ENCODE data around the gene KASH5.
"Not testable (repeated sequence)": the region's sequence is repeated elsewhere in the genome, so short reads cannot be mapped to it uniquely, and the experiment has no call there.

Gene KASH5

DNA sequence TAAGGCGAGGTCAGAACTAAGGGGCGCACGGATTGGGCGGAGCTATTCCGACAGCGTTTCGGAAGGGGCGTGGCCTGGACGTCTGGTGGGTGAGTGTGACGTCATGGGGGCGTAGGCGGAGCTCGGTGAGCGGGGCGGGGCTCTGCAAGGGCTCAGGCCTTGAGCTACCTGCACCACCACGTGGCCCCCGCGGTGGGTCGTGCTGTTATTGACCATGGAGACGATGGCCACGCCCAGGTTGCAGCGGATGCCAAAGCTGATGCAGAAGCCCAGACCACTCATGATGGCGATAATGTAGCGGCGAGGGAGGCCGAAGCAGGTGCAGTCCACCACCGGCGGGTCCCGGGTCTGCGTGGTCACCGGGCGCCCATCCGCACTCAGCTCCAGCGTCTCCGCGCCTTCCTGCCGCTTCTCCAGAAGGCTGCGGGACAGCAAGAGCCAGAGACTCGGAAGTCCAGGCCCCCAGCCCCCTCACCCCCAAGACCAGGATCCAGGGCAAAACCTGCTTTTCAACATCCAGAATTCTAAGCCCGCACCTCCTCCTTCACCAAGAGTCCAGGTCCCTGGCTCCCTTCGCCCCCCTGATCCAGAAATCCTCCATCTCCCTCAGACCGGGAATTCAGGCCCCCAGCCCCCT, 48.5 kb downstream of the KASH5 start:
- peak in 1 of 2 donors; percentile 24 for DNase-seq (ENCODE audit: low read depth in 2 of 2, low spot score in 1 of 2)

DNA sequence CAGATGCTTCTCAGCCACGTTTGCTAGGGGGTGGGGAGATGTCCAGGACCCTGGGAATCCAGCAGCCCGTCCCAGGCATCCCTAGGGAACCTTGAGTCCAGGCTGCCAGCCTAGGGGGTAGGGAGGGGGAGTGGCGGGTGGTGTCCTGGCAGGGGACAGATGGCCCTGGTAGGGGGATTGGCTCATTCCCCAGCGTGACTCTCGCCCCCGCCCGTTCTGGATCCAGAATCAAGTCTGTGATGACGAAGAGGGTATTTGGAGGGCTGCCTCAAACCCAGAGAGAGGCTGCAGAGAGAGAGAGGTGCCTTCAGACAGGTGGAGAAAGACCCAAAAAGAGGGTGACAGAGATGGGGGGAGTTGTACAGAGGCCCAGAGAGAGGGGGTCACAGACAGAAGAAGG, 49.2 kb downstream of the KASH5 start:
- DNase-seq (ENCODE audit: low read depth in 2 of 2, low spot score in 1 of 2), result no peak

DNA sequence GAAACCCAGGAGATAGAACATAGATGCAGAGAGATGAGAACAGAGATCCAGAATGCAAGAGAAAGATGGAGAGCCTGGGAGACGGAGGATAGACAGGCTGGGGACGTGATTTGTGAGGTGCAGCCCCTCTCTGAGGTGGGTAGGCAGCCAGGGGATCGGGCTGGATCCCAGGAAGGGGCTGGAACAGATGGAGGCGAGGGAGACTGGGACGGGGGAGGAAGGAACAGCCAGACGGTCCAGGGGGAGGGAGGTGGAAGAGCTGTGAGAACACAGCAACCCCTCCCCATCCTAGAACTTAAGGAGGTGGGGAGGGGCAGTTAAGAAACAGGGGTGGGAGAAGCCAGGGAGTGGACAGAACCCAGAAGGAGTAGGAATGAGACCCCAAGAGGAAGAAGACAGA, 50.2 kb downstream of the KASH5 start:
- DNase-seq (ENCODE audit: low read depth in 2 of 2, low spot score in 1 of 2), result no peak

DNA sequence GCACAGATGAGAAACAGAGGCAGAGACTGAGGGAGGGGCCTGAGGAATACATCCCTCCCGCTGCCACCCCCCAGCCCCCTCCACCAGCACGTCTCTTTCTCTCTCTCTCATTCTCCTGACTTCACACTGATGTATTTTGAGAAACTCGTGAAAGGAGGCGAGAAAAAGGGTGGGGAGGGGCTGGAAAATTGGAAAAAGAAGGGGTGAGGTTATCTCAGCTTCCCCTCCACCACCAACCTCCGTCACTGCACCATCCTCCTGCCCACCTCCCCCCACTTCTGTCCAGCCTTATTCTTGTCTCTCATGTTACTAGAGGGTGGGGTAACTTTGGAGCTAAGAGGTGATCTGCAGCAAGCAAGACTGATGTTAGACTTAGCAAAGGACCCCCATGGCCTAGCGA, 51.8 kb downstream of the KASH5 start:
- DNase-seq (ENCODE audit: low read depth in 2 of 2, low spot score in 1 of 2), result no peak

DNA sequence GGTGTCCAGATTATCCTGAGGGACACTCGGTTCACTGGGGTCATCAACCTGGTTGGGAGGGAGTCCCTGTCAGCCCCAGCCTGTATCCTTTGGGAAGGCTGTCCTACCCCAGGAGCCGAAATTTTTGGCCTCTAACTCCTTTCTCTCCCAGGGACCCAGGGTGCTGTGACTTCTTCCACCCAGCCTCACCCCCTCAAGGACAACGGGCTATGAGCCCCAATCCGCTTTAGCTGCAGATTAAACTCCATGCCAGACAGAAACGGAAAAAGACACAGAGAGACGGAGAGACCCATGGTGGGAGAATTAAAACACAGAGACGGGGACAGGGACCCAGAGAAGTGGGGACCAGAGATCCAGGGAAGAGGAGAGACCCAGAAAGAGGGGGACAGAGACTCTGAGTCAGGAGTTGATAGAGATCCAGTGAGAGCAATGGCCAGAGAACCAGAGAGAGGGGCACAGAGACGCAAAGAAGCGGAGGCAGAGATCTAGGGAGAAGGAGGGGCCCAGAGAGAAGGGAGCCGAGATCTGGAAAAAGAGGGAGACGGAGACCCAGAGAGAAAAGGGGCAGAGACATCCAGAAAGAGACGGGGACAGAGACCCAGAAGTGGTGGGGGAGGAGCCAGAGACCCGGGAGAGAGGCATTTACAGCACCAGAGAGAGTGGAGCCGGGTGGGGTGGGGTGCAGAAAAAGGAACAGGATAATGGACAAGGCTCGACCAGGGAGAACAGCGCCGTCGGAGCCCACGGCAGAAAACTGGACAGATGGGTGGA, 52.6 kb downstream of the KASH5 start:
- DNase-seq (ENCODE audit: low read depth in 2 of 2, low spot score in 1 of 2), result no peak

DNA sequence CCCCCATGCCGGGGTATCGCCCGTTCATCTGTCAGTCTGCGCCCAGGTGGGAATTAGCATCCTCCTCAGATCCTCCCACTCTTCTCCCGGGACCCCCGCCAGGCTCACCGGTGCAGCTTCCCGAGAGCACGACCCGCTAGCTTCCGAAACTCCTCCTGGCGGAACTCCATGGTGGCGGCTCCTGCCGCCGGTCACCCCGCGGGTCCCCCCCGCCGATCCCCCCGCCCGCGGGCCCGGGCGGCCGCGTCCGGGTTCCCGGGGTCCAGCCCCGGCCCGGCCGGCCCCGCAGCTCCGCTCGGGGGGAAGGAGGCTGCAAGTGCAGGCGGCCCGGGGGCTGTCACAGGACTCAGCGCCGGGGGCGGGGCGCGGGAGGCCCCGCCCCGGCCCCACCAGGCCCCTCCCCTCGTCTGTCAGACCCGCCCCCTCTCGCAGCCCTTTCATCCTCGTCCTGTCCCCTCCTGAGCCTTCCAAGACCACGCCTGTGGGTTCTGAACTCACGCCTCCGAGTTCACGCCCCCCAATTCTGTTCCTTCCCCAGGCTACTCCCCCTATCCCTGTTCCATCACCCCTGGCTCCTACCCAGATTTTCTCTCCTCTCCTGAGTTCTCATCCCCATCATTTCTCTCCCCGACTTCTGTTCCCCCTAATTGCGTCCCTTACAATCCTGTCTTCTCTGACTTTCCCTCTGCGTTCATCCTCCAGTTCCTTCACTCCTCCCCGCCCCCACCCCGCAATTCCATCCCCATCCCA, 53.3 kb downstream of the KASH5 start, which contains the start of gene SLC17A7:
SLC17A7 (minus strand) TSS at position 318 of the 750 bp plus-strand sequence; CDS start at position 170, 148 bp downstream.
- DNase-seq (ENCODE audit: low read depth in 2 of 2, low spot score in 1 of 2), result no peak

DNA sequence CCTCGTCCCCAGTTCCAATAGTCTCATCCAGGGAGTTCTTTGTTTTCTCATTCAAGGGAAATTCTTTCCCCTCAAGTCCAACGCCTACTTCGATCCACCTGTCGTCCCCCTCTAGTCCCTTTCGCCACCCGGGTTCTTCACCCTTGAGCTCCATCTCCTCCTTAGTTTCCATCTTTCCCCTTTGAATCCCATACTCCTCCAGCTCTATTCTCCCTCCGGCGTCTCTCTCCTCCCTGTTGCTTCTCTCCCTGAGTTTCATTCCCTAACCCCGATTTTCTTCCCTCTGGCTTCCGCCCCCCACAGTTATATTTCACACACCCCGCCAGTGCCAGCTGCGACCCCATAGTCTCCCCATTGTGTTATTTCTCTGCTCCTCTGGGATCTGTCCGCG, 53.9 kb downstream of the KASH5 start:
- no peak for DNase-seq (ENCODE audit: low read depth in 2 of 2, low spot score in 1 of 2)

DNA sequence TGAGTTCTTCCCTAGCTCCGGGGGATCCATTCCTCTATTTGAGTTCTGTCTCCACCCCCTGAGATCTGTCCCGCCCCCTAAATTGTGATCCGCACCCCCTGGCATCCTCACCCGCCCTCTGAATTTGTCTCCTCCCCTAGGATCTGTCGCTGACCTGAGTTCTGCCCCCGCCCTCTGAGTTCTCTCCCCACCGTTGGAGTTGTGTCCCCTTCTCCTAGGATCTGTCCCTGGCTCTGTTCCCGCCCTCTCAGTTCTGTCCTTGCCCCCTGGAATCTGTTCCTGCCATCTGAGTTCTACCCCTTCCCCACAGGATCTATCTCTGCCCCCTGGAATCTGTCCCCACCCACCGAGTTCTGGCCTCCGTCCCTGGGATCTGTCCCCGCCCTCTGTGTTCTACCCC, 54.3 kb downstream of the KASH5 start:
- no peak for DNase-seq (ENCODE audit: low read depth in 2 of 2, low spot score in 1 of 2)

DNA sequence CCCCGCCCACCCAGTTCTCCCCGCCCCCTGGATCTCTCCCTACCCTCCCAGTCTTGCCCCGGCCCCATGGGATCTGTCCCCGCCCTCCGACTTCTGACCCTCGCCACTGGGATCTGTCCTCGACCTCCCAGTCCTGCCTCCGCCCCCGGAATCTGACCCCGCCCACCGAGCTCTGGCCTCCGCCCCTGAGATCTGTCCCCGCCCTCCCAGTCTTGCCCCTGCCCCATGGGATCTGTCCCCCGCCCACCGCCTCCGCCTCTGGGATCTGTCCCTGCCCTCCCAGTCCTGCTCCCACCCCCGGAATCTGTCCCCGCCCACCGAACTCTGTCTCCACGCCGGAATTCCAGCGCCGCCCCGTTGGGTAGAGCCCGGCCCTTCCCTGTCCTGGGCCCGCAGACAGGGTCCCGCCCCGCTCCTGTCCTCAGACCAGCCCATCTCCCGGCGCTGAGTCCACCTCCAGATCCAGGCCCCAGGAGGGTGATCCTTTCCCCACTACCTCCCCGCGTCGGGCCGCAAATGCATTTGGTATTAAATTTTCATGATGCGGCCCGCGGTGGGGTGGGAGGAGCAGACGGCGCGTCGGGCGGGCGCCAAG, 54.8 kb downstream of the KASH5 start:
- DNase-seq (ENCODE audit: low read depth in 2 of 2, low spot score in 1 of 2), result no peak

DNA sequence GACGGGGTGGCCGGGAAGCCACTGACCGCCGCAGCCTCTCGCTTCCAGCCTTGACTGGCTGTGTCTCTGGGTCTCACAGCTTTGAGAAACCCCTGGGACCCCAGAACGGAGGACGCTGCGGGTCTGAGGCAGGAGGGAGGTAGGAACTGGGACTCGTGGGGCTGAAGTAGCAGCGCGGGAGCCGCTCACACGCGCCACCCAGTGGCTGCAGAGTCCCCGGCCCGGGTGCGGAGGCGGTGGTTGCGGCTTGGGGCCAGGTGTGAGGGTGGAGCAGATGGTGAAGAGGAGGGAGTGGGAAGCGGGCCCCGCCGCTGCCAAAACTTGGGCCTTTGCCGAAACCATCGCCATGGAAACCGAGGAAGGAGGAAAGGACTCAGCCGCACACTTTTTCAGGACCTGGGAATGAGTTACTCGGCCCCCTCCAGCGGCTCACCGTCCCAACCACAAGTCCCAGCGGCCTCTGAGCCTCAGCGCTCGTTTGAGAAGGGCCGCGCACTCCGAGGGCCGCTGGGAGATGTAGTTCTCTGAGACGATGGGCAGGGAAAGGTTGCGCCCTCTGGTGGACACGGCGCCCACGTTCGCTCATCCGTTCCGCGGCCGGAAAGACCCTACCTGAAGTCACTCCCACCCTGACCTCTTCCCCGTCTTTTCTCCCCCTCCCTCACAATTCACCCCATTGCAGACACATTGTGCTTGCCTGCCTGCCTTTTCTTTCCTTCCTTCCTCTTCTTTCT, 55.5 kb downstream of the KASH5 start:
- peak; percentile 84 to 86 for DNase-seq (ENCODE audit: low read depth in 2 of 2, low spot score in 1 of 2)

DNA sequence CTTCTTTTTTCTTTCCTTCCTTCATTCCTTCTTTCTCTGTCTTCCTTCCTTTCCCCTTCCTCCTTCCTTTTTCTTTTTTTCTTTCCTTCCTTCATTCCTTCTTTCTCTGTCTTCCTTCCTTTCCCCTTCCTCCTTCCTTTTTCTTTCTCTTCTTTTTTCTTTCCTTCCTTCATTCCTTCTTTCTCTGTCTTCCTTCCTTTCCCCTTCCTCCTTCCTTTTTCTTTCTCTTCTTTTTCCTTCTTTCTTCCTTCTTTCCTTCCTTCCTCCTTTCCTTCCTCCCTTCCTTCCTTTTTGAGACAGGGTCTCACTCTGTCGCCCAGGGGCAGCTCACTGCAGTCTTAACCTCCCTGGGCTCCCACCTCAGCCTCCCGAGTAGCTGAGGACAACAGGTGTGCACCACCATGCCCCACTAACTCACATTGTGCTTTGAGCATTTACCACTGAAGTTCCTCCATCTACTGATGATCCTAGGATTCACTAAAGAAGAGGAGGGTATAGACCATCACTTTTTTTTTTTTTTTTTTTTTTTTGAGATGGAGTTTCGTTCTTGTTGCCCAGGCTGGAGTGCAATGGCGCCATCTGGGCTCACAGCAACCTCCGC, 56.2 kb downstream of the KASH5 start:
- DNase-seq (ENCODE audit: low read depth in 2 of 2, low spot score in 1 of 2), result not testable (repeated sequence)

DNA sequence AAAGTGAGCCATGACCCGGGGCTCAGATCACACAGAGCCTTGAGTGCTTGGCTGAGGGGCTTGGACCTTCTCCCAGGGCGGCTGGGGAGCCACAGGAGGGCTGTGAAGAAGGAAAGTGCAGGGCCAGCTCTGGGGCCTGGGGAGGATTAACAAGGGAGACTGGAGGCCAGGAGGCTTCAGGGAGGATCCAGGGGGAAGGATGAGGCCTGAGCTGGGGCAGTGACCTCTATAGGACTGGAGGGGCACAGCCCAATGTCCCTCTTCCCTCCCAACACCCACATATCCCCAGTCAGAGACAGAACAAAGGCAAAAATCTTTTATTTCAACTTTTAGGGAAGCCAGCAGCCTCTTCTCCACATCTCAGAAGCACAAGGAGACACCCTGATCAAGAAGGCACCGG, 57.9 kb downstream of the KASH5 start:
- DNase-seq (ENCODE audit: low read depth in 2 of 2, low spot score in 1 of 2), result no peak

DNA sequence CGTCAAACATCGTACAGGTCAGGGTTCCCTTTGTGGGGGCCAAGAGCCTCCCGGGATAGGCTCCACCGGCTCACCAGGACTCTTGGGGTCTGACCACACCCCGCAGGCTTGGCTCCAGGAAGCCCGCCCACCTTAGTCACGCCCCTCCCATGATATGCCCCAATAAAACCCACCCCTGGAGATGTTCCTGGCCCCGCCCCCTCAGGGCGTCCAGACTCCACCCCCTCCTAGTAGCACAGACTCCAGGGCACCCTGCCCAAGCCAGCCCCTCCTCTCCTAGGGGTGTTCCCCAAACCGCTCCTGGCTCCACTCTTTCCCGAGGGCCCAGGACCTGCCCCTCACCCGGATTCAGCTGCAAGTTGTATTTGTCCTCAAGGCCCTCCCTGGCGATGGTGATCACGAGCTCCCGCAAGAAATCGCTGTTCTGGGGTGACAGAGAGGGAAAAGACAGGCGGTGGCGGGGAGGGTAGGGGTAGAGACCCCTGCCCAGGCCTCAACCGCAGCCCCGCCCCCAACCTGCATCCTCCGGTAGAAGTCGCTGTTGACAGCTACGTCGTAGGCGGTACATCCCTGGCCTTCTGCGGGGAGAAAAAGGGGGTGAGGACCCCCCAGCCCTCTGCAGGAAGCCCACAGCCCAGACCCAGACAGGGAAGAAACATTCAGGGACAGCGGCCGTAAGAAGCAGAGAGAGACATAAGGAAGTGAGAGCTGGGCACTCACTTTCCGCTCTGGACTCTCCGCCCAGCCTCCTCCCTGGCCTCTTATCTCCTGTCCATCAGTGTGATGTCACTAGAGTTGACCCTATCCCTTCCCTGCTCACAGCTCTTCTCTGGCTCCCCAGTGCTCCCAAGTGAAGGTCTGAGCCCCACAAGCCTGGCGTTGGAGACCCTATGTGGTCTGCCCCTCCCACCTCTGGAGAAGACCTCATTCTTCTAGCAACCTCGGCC, 59.7 kb downstream of the KASH5 start:
- DNase-seq (ENCODE audit: low read depth in 2 of 2, low spot score in 1 of 2), result no peak

DNA sequence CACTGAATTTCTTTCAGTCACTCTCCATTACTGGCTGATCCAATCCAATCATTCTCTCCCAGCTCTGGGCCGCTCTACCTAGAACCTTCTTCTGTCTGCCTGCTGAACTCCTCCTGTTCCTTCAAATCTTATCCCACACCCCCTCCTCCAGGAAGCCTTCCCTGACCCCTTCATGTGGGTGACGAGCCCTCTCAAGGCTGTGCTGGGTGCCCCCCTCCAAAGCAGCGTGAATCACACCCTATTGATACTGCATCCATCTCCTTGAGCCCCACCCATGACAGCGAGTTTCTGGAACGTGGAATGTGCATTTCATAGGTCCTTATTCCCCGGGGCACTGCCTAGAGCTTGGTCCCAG, 60.4 kb downstream of the KASH5 start:
- DNase-seq (ENCODE audit: low read depth in 2 of 2, low spot score in 1 of 2), result no peak

DNA sequence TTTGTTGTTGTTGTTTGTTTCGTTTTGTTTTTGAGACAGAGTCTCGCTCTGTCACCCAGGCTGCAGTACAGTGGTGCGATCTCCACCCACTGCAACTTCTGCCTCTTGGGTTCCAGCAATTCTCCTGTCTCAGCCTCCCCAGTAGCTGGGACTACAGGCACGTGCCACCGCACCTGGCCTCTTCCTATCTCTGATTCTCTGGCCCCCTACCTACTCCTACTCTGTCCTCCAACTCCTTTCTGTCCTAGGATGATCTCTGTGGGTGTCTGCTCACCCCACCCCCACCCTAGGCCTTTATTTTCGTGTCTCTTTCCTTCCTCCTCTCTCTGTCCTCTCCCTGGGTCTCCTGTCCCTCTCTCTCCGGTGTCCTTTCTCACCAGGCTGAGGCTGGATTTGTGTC, 62.4 kb downstream of the KASH5 start:
- DNase-seq (ENCODE audit: low read depth in 2 of 2, low spot score in 1 of 2), result no peak

DNA sequence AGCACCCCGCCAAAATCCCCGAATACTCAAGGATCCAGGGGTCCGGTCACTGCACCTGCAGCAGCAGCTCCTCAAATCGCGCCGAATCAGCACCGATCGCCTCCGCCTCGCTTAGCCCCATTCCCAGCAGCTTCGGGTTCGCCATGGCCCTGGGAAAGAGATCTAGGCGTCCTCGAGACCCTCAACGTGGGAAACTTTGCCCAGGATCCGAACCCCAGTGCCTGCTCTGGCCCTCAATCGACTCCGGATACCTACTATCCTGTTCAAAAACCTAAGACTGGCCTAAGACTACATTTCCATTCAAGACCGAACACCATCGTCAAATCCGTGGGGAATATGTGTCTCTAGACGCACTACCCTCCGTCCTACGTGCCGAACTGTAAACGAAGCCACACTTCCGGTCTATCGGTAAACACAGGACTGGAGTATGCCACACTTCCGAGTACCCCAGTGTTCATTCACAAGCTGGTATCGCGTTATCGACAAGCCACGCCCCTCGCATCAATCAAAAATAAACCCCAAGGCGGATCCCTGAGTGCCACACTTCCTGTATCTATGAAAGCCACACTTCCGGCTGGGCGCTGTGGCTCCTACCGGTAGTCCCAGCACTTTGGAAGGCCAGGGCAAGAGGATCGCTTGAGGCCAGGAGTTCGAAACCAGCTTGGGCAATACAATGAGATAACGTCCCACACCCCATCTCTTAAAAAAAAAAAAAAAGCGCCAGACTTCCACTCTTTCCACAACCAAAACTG, 63.6 kb downstream of the KASH5 start, which contains the start of gene PIH1D1:
PIH1D1 (minus strand) TSS at position 385 of the 752 bp plus-strand sequence; CDS start at position 145, 240 bp downstream.
- DNase-seq (ENCODE audit: low read depth in 2 of 2, low spot score in 1 of 2), result peak; percentile 84 to 86

DNA sequence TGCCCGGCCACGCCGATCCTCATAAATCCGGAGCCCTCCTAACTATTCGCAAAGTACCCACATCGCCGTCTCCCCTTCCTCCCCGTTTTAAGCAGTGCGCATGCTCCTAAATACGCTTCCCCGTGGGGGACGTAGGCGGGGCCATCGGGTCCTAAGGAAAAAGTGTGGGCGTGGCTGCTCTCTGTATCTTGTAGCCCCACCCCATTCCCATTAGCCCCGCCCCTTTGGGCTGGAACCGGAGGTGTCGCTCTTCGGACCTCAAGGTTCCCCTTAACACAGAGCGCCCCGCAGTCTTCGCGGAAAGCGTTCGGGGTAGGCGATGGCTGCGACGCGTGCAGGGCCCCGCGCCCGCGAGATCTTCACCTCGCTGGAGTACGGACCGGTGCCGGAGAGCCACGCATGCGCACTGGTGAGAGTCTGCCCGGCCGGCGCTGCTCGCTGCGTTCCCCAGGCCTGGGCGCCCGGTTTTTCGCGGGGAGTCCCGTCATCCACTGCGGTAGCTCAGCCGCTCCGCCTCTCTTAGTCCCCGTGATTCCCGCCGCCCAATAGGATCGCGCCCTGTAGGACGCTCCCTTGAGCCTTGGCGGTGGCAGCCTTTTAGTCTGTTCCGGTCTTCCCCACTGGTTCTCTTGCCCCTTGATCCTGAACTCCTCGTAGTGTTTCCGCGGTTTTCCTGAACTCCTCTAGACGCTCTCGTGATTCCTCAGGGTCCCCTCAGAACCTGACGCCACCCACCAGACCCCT, 65.1 kb downstream of the KASH5 start, which contains the start of gene ALDH16A1:
ALDH16A1 (plus strand) TSS at position 213 of the 744 bp plus-strand sequence; CDS start at position 320, 107 bp downstream.
- peak; percentile 93 to 96 for DNase-seq (ENCODE audit: low read depth in 2 of 2, low spot score in 1 of 2)

DNA sequence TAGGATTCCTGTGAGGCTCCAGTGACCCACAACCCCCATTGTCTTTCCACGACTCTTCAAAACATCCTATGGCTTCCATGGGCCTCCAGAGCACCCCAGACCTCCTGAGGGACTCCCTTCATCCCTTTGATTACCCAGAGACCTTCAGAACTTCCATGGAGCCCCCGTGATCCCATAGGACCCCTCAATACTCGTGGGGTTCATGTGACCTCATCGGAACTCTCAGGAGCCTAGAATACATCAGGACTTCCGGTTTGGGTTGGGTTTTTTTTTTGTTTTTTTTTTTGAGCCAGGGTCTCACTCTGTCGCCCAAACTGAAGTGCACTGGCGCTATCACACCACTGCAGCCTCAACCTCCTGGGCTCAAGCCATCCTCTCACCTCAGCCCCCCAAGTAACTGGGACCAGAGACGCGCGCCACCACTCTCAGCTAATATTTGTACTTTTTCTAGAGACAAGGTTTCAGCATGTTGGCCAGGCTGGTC, 65.8 kb downstream of the KASH5 start:
- no peak for DNase-seq (ENCODE audit: low read depth in 2 of 2, low spot score in 1 of 2)
